Keratinocyte (primary cell): ENCODE results near the gene TFB1M. TPM values are rescaled to one million over a fixed set of nuclear protein-coding genes. Genes with fewer than 3 reads are reported as not detected.
"Not testable (repeated sequence)": the region's sequence is repeated elsewhere in the genome, so short reads cannot be mapped to it uniquely, and the experiment has no call there.

Experiments
- DNase-seq: peaks from one replicate; pipeline ENCODE4 v3.0.0-alpha.2; 2011; ENCODE audit warnings: low read depth, missing footprints, low spot score
- FAIRE-seq: peaks from 2 replicates; lab custom pipeline; 2011; peaks lifted over from hg19 to GRCh38; lab: Jason Lieb, UNC
- H2AFZ ChIP-seq: 2 replicates; pipeline ENCODE4 v1.6.0; 2012; ENCODE audit warnings: low read length, control low read depth, inconsistent platforms; ENCODE audit not compliant: control insufficient read depth
- H3K27ac ChIP-seq: 2 replicates; pipeline ENCODE4 v1.5.1; 2011; ENCODE audit warnings: low read length; ENCODE audit not compliant: control insufficient read depth, insufficient read depth
- H3K27me3 ChIP-seq: 3 replicates; pipeline ENCODE4 v1.6.0; 2011; ENCODE audit warnings: low read length; ENCODE audit not compliant: control insufficient read depth, insufficient read depth; ENCODE audit errors: extremely low read depth
- H3K36me3 ChIP-seq, 2 experiments: 2 replicates in 1 of 2; 3 replicates in 1 of 2; pipeline ENCODE4 v1.5.1; 2011; ENCODE audit warnings: low read length in 2 of 2, mild to moderate bottlenecking in 1 of 2; ENCODE audit not compliant: control insufficient read depth in 2 of 2, insufficient read depth in 2 of 2; ENCODE audit errors: extremely low read depth in 1 of 2
- H3K4me1 ChIP-seq: 3 replicates; pipeline ENCODE4 v1.5.1; 2011; ENCODE audit warnings: low read length; ENCODE audit not compliant: control insufficient read depth, insufficient read depth; ENCODE audit errors: extremely low read depth
- H3K4me2 ChIP-seq: 3 replicates; pipeline ENCODE4 v1.6.0; 2011; ENCODE audit warnings: low read depth, low read length; ENCODE audit not compliant: control insufficient read depth, insufficient read depth; ENCODE audit errors: extremely low read depth
- H3K4me3 ChIP-seq, 3 experiments: fragments of 200-600 bp in 1 of 3; sonication (generic) in 1 of 3; 2 replicates in 2 of 3; 3 replicates in 1 of 3; pipeline ENCODE4 v1.5.1; 2011 to 2016; ENCODE audit warnings: low read length in 3 of 3, mild to moderate bottlenecking in 3 of 3, control low read depth in 2 of 3, inconsistent platforms in 1 of 3, low read depth in 1 of 3, mixed read lengths in 1 of 3, mixed run types in 1 of 3, moderate library complexity in 1 of 3; ENCODE audit not compliant: control insufficient read depth in 2 of 3, insufficient read depth in 2 of 3; ENCODE audit errors: extremely low read depth in 1 of 3
- H3K79me2 ChIP-seq: 2 replicates; pipeline ENCODE4 v1.6.0; 2012; ENCODE audit warnings: low read length; ENCODE audit not compliant: control insufficient read depth, insufficient read depth
- H3K9ac ChIP-seq: 3 replicates; pipeline ENCODE4 v1.6.0; 2011; ENCODE audit warnings: low read length; ENCODE audit not compliant: control insufficient read depth, insufficient read depth; ENCODE audit errors: extremely low read depth
- H3K9me1 ChIP-seq: 3 replicates; pipeline ENCODE4 v1.6.0; 2011; ENCODE audit warnings: low read length; ENCODE audit not compliant: control insufficient read depth, insufficient read depth; ENCODE audit errors: extremely low read depth
- H3K9me3 ChIP-seq: 2 replicates; pipeline ENCODE4 v1.5.1; 2012; ENCODE audit warnings: low read depth, low read length; ENCODE audit not compliant: control insufficient read depth
- H4K20me1 ChIP-seq: 3 replicates; pipeline ENCODE4 v1.6.0; 2011; ENCODE audit warnings: low read length; ENCODE audit not compliant: control insufficient read depth, insufficient read depth; ENCODE audit errors: extremely low read depth
- EZH2 ChIP-seq: IDR thresholded peaks from one replicate; pipeline ENCODE4 v1.6.1; 2012; ENCODE audit warnings: inconsistent platforms, mild to moderate bottlenecking, low read length, moderate library complexity
- dilution Hi-C: fragments of 300-500 bp; cut with MboI; formaldehyde crosslinking; loops from one replicate; pipeline ENCODE4 v1.7.0; 2020; ENCODE audit warnings: low sequenced_read_pairs; ENCODE audit not compliant: extremely low pct_ligation_motif_present
- polyA plus RNA-seq, 5 experiments: library from polyadenylated mRNA; depleted of rRNA in 3 of 5; stranded (reverse) in 3 of 5; stranded (forward) in 1 of 5; unstranded in 1 of 5; fragments of >200 nt; gene quantifications; 1 replicate in 1 of 5; 2 replicates in 3 of 5; 3 replicates in 1 of 5; pipeline versions ENCODE4 v1.2.1 to v1.2.3, GENCODE V29; 2011 to 2012; ENCODE audit warnings: missing spikeins in 2 of 5, low read depth in 1 of 5, low replicate concordance in 1 of 5
- TF ChIP-seq, protein P1 (sequence below), 3 experiments: IDR thresholded peaks in 1 of 3; conservative IDR thresholded peaks in 1 of 3; optimal IDR thresholded peaks in 1 of 3; 2 replicates in 2 of 3; 3 replicates in 1 of 3; pipeline versions ENCODE3 to v1.5.1; 2011; ENCODE audit warnings: low read length in 3 of 3, mild to moderate bottlenecking in 3 of 3, moderate library complexity in 2 of 3, control low read depth in 1 of 3, inconsistent platforms in 1 of 3; ENCODE audit not compliant: insufficient read depth in 2 of 3; ENCODE audit errors: extremely low read depth in 1 of 3

Gene TFB1M
- polyA plus RNA-seq, 1 donor (not counting 4 experiments of a cell fraction or from before 2014, with no cell fraction given), result 38.6 TPM

DNA sequence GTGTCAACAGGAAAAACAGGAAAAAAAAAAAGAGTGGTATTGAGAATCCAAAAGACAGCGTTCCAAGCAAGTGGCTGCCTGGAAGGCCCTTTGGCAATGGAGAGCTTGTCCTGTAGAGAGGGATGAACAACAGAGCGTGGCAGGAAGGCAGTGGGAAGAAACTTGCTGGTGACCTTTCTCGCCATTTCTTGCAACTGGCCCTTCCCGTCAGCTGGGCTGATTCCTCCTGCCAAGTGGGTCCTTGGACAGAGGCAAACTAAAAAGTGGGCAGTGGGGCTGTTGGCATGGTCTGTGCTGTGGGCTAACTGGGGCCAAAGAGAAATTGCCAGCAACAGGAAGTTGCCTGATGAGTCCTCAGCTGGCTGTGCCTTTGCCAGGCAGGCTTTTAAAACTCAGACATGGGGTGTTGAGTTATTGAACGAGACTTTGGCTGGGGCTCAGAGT, 94.4 kb downstream of the TFB1M start:
- Histone ChIP-seq H3K36me3 (no peaks in the 10 kb centered on the region), H3K9me1 (no peaks in the 10 kb centered on the region), H3K4me2 (no peak overlapping the region), H3K4me3 (no peak overlapping the region), H3K9me3 (no peaks in the 10 kb centered on the region), H2AFZ (no peak overlapping the region), H3K27me3 (no peaks in the 10 kb centered on the region), H3K4me1 (peaks cover 24% of the 10 kb centered on the region), H3K79me2 (no peaks in the 10 kb centered on the region), H4K20me1 (no peaks in the 10 kb centered on the region), H3K27ac (no peak overlapping the region), H3K9ac (no peak overlapping the region)
- DNase-seq, result no peak
- no peak for FAIRE-seq
- dilution Hi-C loops, result no loop called here
- TF ChIP-seq EZH2, result no peak
- TF ChIP-seq, protein P1, sequence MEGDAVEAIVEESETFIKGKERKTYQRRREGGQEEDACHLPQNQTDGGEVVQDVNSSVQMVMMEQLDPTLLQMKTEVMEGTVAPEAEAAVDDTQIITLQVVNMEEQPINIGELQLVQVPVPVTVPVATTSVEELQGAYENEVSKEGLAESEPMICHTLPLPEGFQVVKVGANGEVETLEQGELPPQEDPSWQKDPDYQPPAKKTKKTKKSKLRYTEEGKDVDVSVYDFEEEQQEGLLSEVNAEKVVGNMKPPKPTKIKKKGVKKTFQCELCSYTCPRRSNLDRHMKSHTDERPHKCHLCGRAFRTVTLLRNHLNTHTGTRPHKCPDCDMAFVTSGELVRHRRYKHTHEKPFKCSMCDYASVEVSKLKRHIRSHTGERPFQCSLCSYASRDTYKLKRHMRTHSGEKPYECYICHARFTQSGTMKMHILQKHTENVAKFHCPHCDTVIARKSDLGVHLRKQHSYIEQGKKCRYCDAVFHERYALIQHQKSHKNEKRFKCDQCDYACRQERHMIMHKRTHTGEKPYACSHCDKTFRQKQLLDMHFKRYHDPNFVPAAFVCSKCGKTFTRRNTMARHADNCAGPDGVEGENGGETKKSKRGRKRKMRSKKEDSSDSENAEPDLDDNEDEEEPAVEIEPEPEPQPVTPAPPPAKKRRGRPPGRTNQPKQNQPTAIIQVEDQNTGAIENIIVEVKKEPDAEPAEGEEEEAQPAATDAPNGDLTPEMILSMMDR (optimal IDR thresholded peaks at IDR 0.05 in 1 of 3, IDR thresholded peaks at IDR 0.05 in 1 of 3, conservative IDR thresholded peaks at IDR 0.05 in 1 of 3; ENCODE audit: extremely low read depth in 1 of 3, insufficient read depth in 2 of 3, low read length in 3 of 3), result no peak

DNA sequence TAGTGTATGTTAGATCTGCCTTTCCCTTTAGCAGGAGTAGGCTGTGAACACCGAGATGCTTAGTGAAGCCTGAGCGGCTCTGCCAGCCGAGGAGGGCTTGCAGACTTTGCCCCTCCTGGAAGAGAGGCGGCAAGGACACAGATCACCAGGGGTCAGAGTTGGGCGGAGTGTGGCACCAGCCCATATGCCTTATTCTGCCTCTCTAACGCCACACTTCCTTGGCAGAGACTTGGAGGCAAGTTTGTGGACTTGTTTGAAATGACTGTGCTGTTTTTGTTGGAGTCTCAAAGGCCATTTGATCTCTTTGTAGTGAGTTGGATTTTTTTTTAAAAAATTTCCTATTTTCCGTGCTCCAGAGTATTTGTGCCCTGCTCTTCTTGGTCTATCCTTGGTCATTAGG, 95.0 kb downstream of the TFB1M start:
- FAIRE-seq, result no peak
- Histone ChIP-seq H3K36me3 (no peaks in the 10 kb centered on the region), H3K4me1 (peaks cover 19% of the 10 kb centered on the region), H3K27ac (no peak overlapping the region), H3K9me3 (no peaks in the 10 kb centered on the region), H3K9ac (no peak overlapping the region), H3K9me1 (no peaks in the 10 kb centered on the region), H3K4me2 (no peak overlapping the region), H2AFZ (no peak overlapping the region), H3K79me2 (no peaks in the 10 kb centered on the region), H3K27me3 (no peaks in the 10 kb centered on the region), H4K20me1 (no peaks in the 10 kb centered on the region), H3K4me3 (no peak overlapping the region)
- no peak for TF ChIP-seq EZH2
- TF ChIP-seq, protein P1 (optimal IDR thresholded peaks at IDR 0.05 in 1 of 3, IDR thresholded peaks at IDR 0.05 in 1 of 3, conservative IDR thresholded peaks at IDR 0.05 in 1 of 3; ENCODE audit: extremely low read depth in 1 of 3, insufficient read depth in 2 of 3, low read length in 3 of 3), result no peak
- dilution Hi-C loops, result no loop called here
- DNase-seq, result no peak

DNA sequence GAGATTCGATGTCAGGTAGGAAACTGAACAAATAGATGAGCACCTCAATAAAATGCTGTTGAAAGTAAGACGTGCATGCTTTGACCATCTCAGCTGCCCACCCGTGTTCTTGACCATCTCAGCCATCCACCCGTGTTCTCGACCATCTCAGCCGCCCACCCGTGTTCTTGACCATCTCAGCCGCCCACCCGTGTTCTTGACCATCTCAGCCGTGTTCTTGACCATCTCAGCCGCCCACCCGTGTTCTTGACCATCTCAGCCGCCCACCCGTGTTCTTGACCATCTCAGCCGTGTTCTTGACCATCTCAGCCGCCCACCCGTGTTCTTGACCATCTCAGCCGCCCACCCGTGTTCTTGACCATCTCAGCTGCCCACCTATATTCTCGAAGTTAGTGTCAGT, 95.6 kb downstream of the TFB1M start:
- H2AFZ ChIP-seq, dilution Hi-C loops, H3K79me2 ChIP-seq, DNase-seq, H4K20me1 ChIP-seq, H3K9ac ChIP-seq, H3K27me3 ChIP-seq, H3K4me2 ChIP-seq, H3K4me3 ChIP-seq, FAIRE-seq, H3K9me3 ChIP-seq, H3K27ac ChIP-seq, H3K36me3 ChIP-seq, H3K9me1 ChIP-seq: not testable (repeated sequence)
- H3K4me1 ChIP-seq, result peaks cover 19% of the 10 kb centered on the region
